Activated CD8-positive, alpha-beta memory T cell treated with anti-CD3 and anti-CD28 coated beads for 36 hours (primary cell): ENCODE data around the gene GUCY1B1. TPM values are rescaled to one million over a fixed set of nuclear protein-coding genes. Genes with fewer than 3 reads are reported as not detected.
"Not testable (repeated sequence)": the region's sequence is repeated elsewhere in the genome, so short reads cannot be mapped to it uniquely, and the experiment has no call there.

Experiments used
- CTCF ChIA-PET: fragments of 350-600 bp; sonication (Branson Sonifier 250); formaldehyde crosslinking; loops from one replicate; lab custom pipeline; 2021; ENCODE audit warnings: antibody characterized with exemption; lab: Charles Lee
- POLR2A ChIA-PET: fragments of 350-600 bp; sonication (Branson Sonifier 250); formaldehyde crosslinking; loops from one replicate; lab custom pipeline; 2021; ENCODE audit warnings: antibody characterized with exemption; lab: Charles Lee
- total RNA-seq, 2 experiments: library from RNA; stranded (reverse); gene quantifications; one replicate each; pipeline ENCODE4 v1.2.3, GENCODE V29; 2021

GUCY1B1 gene
- total RNA-seq, 2 experiments from 2014 or later: 0.08 to 0.29 TPM

- CTCF ChIA-PET: interaction anchor here (0.6 kb wide), 1 partner anchor 1152 kb away, joined by 3 read pairs; no protein-coding TSS in a partner anchor
- POLR2A ChIA-PET: no interaction called here
Observed at GRCh38 chr4:155789982-155790381, 31.2 kb downstream of the GUCY1B1 start.

- ChIA-PET CTCF (no interaction called here), POLR2A (no interaction called here)
Observed at GRCh38 chr4:155794589-155795236, 35.9 kb downstream of the GUCY1B1 start.

- ChIA-PET POLR2A (no interaction called here), CTCF (no interaction called here)
Observed at GRCh38 chr4:155795991-155796390, 37.2 kb downstream of the GUCY1B1 start.

- CTCF ChIA-PET, POLR2A ChIA-PET: not testable (repeated sequence)
Observed at GRCh38 chr4:155797581-155797980, 38.8 kb downstream of the GUCY1B1 start.

- CTCF ChIA-PET: no interaction called here
- POLR2A ChIA-PET: no interaction called here
Observed at GRCh38 chr4:155799116-155799793, 40.4 kb downstream of the GUCY1B1 start.

GRCh38 chr4:155799794-155800123, 40.9 kb downstream of the GUCY1B1 start:
- CTCF ChIA-PET: no interaction called here
- POLR2A ChIA-PET: no interaction called here

- ChIA-PET POLR2A (no interaction called here), CTCF (no interaction called here)
Observed at GRCh38 chr4:155800685-155801343, 42.0 kb downstream of the GUCY1B1 start.

- ChIA-PET CTCF (no interaction called here), POLR2A (no interaction called here)
Observed at GRCh38 chr4:155802190-155802959, 43.6 kb downstream of the GUCY1B1 start.

GRCh38 chr4:155805016-155805415, 46.2 kb downstream of the GUCY1B1 start:
- POLR2A ChIA-PET: no interaction called here
- CTCF ChIA-PET: no interaction called here

- ChIA-PET CTCF (no interaction called here), POLR2A (no interaction called here)
Observed at GRCh38 chr4:155807021-155807420, 48.2 kb downstream of the GUCY1B1 start.

GRCh38 chr4:155809835-155810234, 51.0 kb downstream of the GUCY1B1 start:
- POLR2A ChIA-PET: interaction anchor here (1.7 kb wide), 1 partner anchor 144 kb away, joined by 4 read pairs; the partner anchor contains the start of gene CTSO
- CTCF ChIA-PET: interaction anchor here (0.6 kb wide), 1 partner anchor 144 kb away, joined by 3 read pairs; the partner anchor contains the start of gene CTSO

GRCh38 chr4:155811083-155811482, 52.3 kb downstream of the GUCY1B1 start:
- CTCF ChIA-PET: no interaction called here

GRCh38 chr4:155818639-155819038, 59.8 kb downstream of the GUCY1B1 start:
- ChIA-PET CTCF (no interaction called here), POLR2A (no interaction called here)

More at GRCh38 chr4:155811083-155811482, 52.3 kb downstream of the GUCY1B1 start:
- POLR2A ChIA-PET: interaction anchor here (1.7 kb wide), 1 partner anchor 142 kb away, joined by 4 read pairs; the partner anchor contains the start of gene CTSO

GRCh38 chr4:155819066-155819465, 60.2 kb downstream of the GUCY1B1 start:
- ChIA-PET POLR2A (no interaction called here), CTCF (no interaction called here)

GRCh38 chr4:155820887-155821518, 62.2 kb downstream of the GUCY1B1 start:
- ChIA-PET CTCF (no interaction called here), POLR2A (no interaction called here)

- ChIA-PET POLR2A (no interaction called here), CTCF (no interaction called here)
Observed at GRCh38 chr4:155822572-155822971, 63.8 kb downstream of the GUCY1B1 start.

- ChIA-PET CTCF (no interaction called here), POLR2A (no interaction called here)
Observed at GRCh38 chr4:155828628-155829027, 69.8 kb downstream of the GUCY1B1 start.

GRCh38 chr4:155832664-155833063, 73.8 kb downstream of the GUCY1B1 start:
- ChIA-PET CTCF (no interaction called here), POLR2A (no interaction called here)

GRCh38 chr4:155837203-155837796, 78.5 kb downstream of the GUCY1B1 start:
- CTCF ChIA-PET: no interaction called here
- POLR2A ChIA-PET: no interaction called here
